Measurements from ENCODE around the gene GREB1L. TPM values are rescaled to one million over a fixed set of nuclear protein-coding genes. Genes with fewer than 3 reads are reported as not detected.

Gene GREB1L
- total RNA-seq, 2 donors from 2014 or later: 3.1 to 3.9 TPM

GRCh38 chr18:21196426-21196825, 45.6 kb upstream of the GREB1L start:
- DNase-seq: no peak
- no peak for TF ChIP-seq CTCF (conservative IDR thresholded peaks at IDR 0.05)
- no peaks in the 10 kb centered on the region for H3K9me3 Mint-ChIP-seq
- H3K36me3 Mint-ChIP-seq (ENCODE audit: low read depth): no peaks in the 10 kb centered on the region
- H3K4me3 Mint-ChIP-seq: no peak overlapping the region
- H3K4me3 ChIP-seq (ENCODE audit: low read length): no peak overlapping the region
- no peaks in the 10 kb centered on the region for H3K36me3 ChIP-seq (ENCODE audit: control insufficient read depth, insufficient read depth, low read length)
- H3K4me1 Mint-ChIP-seq: no peaks in the 10 kb centered on the region
- H3K27ac ChIP-seq (ENCODE audit: low read depth, low read length): no peak overlapping the region
- H3K27me3 ChIP-seq (ENCODE audit: control insufficient read depth, insufficient read depth, low read length, poor library complexity, severe bottlenecking): peaks cover 32% of the 10 kb centered on the region
- no peak overlapping the region for H3K27ac Mint-ChIP-seq
- 65 to 100% methylated on average over 1 of the region's 1 CpG for WGBS, 2 experiments (ENCODE audit: insufficient coverage in 1 of 2, insufficient read length in 1 of 2)
- H3K4me1 ChIP-seq (ENCODE audit: control insufficient read depth, insufficient read depth, low read length): no peaks in the 10 kb centered on the region
- H3K9me3 ChIP-seq (ENCODE audit: control insufficient read depth, low read length): no peaks in the 10 kb centered on the region
- H3K27me3 Mint-ChIP-seq (ENCODE audit: insufficient read depth): peaks cover 57% of the 10 kb centered on the region
- no peak overlapping the region for H3K9ac ChIP-seq (ENCODE audit: extremely low read depth, low read length, poor library complexity, severe bottlenecking)

- Mint-ChIP-seq H3K4me1 (no peaks in the 10 kb centered on the region), H3K27me3 (ENCODE audit: insufficient read depth) (peaks cover 49% of the 10 kb centered on the region), H3K4me3 (no peak overlapping the region), H3K9me3 (no peaks in the 10 kb centered on the region), H3K36me3 (ENCODE audit: low read depth) (no peaks in the 10 kb centered on the region), H3K27ac (no peak overlapping the region)
- Histone ChIP-seq H3K27me3 (ENCODE audit: control insufficient read depth, insufficient read depth, low read length, poor library complexity, severe bottlenecking) (peaks cover 4% of the 10 kb centered on the region), H3K27ac (ENCODE audit: low read depth, low read length) (no peak overlapping the region), H3K9ac (ENCODE audit: extremely low read depth, low read length, poor library complexity, severe bottlenecking) (no peak overlapping the region), H3K9me3 (ENCODE audit: control insufficient read depth, low read length) (no peaks in the 10 kb centered on the region), H3K36me3 (ENCODE audit: control insufficient read depth, insufficient read depth, low read length) (no peaks in the 10 kb centered on the region), H3K4me3 (ENCODE audit: low read length) (no peak overlapping the region), H3K4me1 (ENCODE audit: control insufficient read depth, insufficient read depth, low read length) (no peaks in the 10 kb centered on the region)
- no peak for TF ChIP-seq CTCF (conservative IDR thresholded peaks at IDR 0.05)
- 94 to 100% methylated on average over 4 to 7 of the region's 7 CpGs for WGBS, 2 experiments (ENCODE audit: insufficient coverage in 1 of 2, insufficient read length in 1 of 2)
- DNase-seq: no peak
Measured at GRCh38 chr18:21203126-21203525, 38.9 kb upstream of the GREB1L start.

GRCh38 chr18:21203542-21204241, 38.3 kb upstream of the GREB1L start:
- H3K27ac ChIP-seq (ENCODE audit: low read depth, low read length): no peak overlapping the region
- Mint-ChIP-seq H3K27ac (no peak overlapping the region), H3K4me1 (no peaks in the 10 kb centered on the region), H3K27me3 (ENCODE audit: insufficient read depth) (peaks cover 49% of the 10 kb centered on the region), H3K4me3 (no peak overlapping the region), H3K36me3 (ENCODE audit: low read depth) (no peaks in the 10 kb centered on the region), H3K9me3 (no peaks in the 10 kb centered on the region)
- H3K27me3 ChIP-seq (ENCODE audit: control insufficient read depth, insufficient read depth, low read length, poor library complexity, severe bottlenecking): peaks cover 4% of the 10 kb centered on the region
- WGBS, 2 experiments (ENCODE audit: insufficient coverage in 1 of 2, insufficient read length in 1 of 2): 95 to 96% methylated on average over 9 to 11 of the region's 11 CpGs
- H3K36me3 ChIP-seq (ENCODE audit: control insufficient read depth, insufficient read depth, low read length): no peaks in the 10 kb centered on the region
- TF ChIP-seq CTCF (conservative IDR thresholded peaks at IDR 0.05): no peak
- H3K9me3 ChIP-seq (ENCODE audit: control insufficient read depth, low read length): no peaks in the 10 kb centered on the region
- H3K4me1 ChIP-seq (ENCODE audit: control insufficient read depth, insufficient read depth, low read length): no peaks in the 10 kb centered on the region
- DNase-seq: no peak
- no peak overlapping the region for H3K9ac ChIP-seq (ENCODE audit: extremely low read depth, low read length, poor library complexity, severe bottlenecking)
- H3K4me3 ChIP-seq (ENCODE audit: low read length): no peak overlapping the region
